Ovary (tissue), 3 donors: Measurements from ENCODE around the gene DAPK1.

ENCODE experiments used
- POLR2A ChIP-seq: fragments of 450-650 bp; IDR thresholded peaks from one replicate; pipeline ENCODE4 v1.6.1; 2017; ENCODE audit warnings: antibody characterized with exemption, mild to moderate bottlenecking, moderate library complexity
- TF ChIP-seq, protein P1 (sequence below), 3 donors: fragments of 450-650 bp in 2 of 3; fragments of 200-600 bp in 1 of 3; IDR thresholded peaks; one replicate each; pipeline versions ENCODE4 v1.5.1 to v1.8.0; 2016 to 2022; ENCODE audit warnings: antibody characterized with exemption in 3 of 3, mild to moderate bottlenecking in 1 of 3
- donor health status: DM: no; HTN: no; CAD: no.

DNA sequence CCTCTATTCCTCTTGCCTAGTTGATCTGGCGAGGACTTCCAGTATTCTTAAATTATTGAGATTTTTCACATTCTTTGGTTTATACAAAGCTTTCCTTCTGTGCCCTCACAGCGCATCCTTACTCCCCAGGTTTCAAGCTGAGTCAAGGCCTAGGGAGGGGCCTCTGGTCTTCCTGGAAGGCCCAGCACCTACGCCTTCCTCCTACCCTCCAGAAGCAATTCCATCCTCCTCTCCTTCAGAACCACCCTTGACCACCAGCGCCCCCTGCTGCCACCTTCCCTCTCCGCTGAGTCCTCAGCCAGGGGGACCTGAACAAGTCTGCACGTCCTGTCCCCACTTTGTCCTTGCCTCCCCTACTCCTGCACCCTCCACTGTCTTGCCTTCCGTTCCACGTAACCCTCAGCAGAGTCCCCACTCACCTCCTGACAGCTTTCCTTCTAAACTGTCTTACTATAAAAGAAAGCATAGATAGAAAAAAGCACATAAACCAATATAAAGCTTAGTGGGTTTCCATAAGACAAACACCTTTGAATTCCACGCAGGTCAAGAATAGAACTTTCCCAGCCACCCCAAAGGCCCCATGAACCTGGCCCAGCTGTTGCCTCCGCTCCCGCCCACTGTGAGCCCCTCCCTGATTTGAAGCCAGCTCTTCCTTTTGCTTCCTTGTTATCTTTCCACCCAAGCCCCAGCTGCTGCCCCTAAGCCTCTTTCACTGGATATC lies 165.3 kb downstream of the DAPK1 start:
- TF ChIP-seq, protein P1, sequence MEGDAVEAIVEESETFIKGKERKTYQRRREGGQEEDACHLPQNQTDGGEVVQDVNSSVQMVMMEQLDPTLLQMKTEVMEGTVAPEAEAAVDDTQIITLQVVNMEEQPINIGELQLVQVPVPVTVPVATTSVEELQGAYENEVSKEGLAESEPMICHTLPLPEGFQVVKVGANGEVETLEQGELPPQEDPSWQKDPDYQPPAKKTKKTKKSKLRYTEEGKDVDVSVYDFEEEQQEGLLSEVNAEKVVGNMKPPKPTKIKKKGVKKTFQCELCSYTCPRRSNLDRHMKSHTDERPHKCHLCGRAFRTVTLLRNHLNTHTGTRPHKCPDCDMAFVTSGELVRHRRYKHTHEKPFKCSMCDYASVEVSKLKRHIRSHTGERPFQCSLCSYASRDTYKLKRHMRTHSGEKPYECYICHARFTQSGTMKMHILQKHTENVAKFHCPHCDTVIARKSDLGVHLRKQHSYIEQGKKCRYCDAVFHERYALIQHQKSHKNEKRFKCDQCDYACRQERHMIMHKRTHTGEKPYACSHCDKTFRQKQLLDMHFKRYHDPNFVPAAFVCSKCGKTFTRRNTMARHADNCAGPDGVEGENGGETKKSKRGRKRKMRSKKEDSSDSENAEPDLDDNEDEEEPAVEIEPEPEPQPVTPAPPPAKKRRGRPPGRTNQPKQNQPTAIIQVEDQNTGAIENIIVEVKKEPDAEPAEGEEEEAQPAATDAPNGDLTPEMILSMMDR (IDR thresholded peaks at IDR 0.05) = peak in 2 of 3 donors; percentile 53 to 66
- TF ChIP-seq POLR2A = peak; percentile 12
